ENCODE results near the gene FBXO40.

Gene FBXO40

GRCh38 chr3:121641127-121641526 lies 47.9 kb downstream of the FBXO40 start:
- no peaks in the 10 kb centered on the region for H3K4me1 ChIP-seq (ENCODE audit: insufficient read depth, low read length, poor library complexity, severe bottlenecking)
- H3K27me3 ChIP-seq (ENCODE audit: insufficient read depth, low read length, poor library complexity, severe bottlenecking) = no peaks in the 10 kb centered on the region
- H4K20me1 ChIP-seq (ENCODE audit: insufficient read depth, low read length, poor library complexity, severe bottlenecking) = peaks cover 4% of the 10 kb centered on the region
- no peak overlapping the region for H3K4me2 ChIP-seq (ENCODE audit: low read depth, low read length, poor library complexity, severe bottlenecking)
- H3K36me3 ChIP-seq (ENCODE audit: insufficient read depth, low read length) = peaks cover 83% of the 10 kb centered on the region
- no peaks in the 10 kb centered on the region for H3F3A ChIP-seq (ENCODE audit: low read depth)
- no peaks in the 10 kb centered on the region for H3K9me3 ChIP-seq (ENCODE audit: insufficient read depth, low read depth, low read length)
- H3K4me3 ChIP-seq (ENCODE audit: low read length, poor library complexity, severe bottlenecking) = no peak overlapping the region
- no peaks in the 10 kb centered on the region for H3K79me2 ChIP-seq (ENCODE audit: insufficient read depth, low read length)
- H3K9me2 ChIP-seq (replicated peaks; ENCODE audit: low read depth, low read length) = no peaks in the 10 kb centered on the region
- no peak overlapping the region for H2AFZ ChIP-seq (ENCODE audit: low read length)
- H3K9ac ChIP-seq (ENCODE audit: low read depth, low read length, poor library complexity, severe bottlenecking) = no peak overlapping the region
- TF ChIP-seq CTCF (conservative IDR thresholded peaks at IDR 0.05; ENCODE audit: low read length) (no peak), EZH2phosphoT487 (IDR thresholded peaks at IDR 0.05; ENCODE audit: borderline replicate concordance) (no peak)

- Histone ChIP-seq H3K79me2 (ENCODE audit: insufficient read depth, low read length) (no peaks in the 10 kb centered on the region), H3K36me3 (ENCODE audit: insufficient read depth, low read length) (peaks cover 71% of the 10 kb centered on the region)
These were observed 49.6 kb downstream of the FBXO40 start for GRCh38 chr3:121642601-121643314.

GRCh38 chr3:121645054-121645453 lies 51.9 kb downstream of the FBXO40 start:
- no peaks in the 10 kb centered on the region for H3K27me3 ChIP-seq (ENCODE audit: insufficient read depth, low read length, poor library complexity, severe bottlenecking)
- H3K9me3 ChIP-seq (ENCODE audit: insufficient read depth, low read depth, low read length) = no peaks in the 10 kb centered on the region
- no peaks in the 10 kb centered on the region for H3K4me1 ChIP-seq (ENCODE audit: insufficient read depth, low read length, poor library complexity, severe bottlenecking)
- no peak overlapping the region for H2AFZ ChIP-seq (ENCODE audit: low read length)
- no peak overlapping the region for H3K4me3 ChIP-seq (ENCODE audit: low read length, poor library complexity, severe bottlenecking)
- H3K36me3 ChIP-seq (ENCODE audit: insufficient read depth, low read length) = peaks cover 51% of the 10 kb centered on the region
- no peak overlapping the region for H3K4me2 ChIP-seq (ENCODE audit: low read depth, low read length, poor library complexity, severe bottlenecking)
- H3K9ac ChIP-seq (ENCODE audit: low read depth, low read length, poor library complexity, severe bottlenecking) = no peak overlapping the region
- no peaks in the 10 kb centered on the region for H3K9me2 ChIP-seq (replicated peaks; ENCODE audit: low read depth, low read length)
- no peaks in the 10 kb centered on the region for H3F3A ChIP-seq (ENCODE audit: low read depth)
- TF ChIP-seq CTCF (conservative IDR thresholded peaks at IDR 0.05; ENCODE audit: low read length) (no peak), EZH2phosphoT487 (IDR thresholded peaks at IDR 0.05; ENCODE audit: borderline replicate concordance) (no peak)
- H3K79me2 ChIP-seq (ENCODE audit: insufficient read depth, low read length) = no peaks in the 10 kb centered on the region
- no peaks in the 10 kb centered on the region for H4K20me1 ChIP-seq (ENCODE audit: insufficient read depth, low read length, poor library complexity, severe bottlenecking)

More at GRCh38 chr3:121642601-121643314, 49.6 kb downstream of the FBXO40 start:
- H3K27me3 ChIP-seq (ENCODE audit: insufficient read depth, low read length, poor library complexity, severe bottlenecking) = no peaks in the 10 kb centered on the region
- no peak overlapping the region for H3K4me2 ChIP-seq (ENCODE audit: low read depth, low read length, poor library complexity, severe bottlenecking)
- no peak for TF ChIP-seq CTCF (conservative IDR thresholded peaks at IDR 0.05; ENCODE audit: low read length)
- TF ChIP-seq EZH2phosphoT487 (IDR thresholded peaks at IDR 0.05; ENCODE audit: borderline replicate concordance) = no peak
- H4K20me1 ChIP-seq (ENCODE audit: insufficient read depth, low read length, poor library complexity, severe bottlenecking) = peaks cover 4% of the 10 kb centered on the region
- H3F3A ChIP-seq (ENCODE audit: low read depth) = no peaks in the 10 kb centered on the region
- no peaks in the 10 kb centered on the region for H3K4me1 ChIP-seq (ENCODE audit: insufficient read depth, low read length, poor library complexity, severe bottlenecking)
- H3K9me2 ChIP-seq (replicated peaks; ENCODE audit: low read depth, low read length) = no peaks in the 10 kb centered on the region
- H3K9me3 ChIP-seq (ENCODE audit: insufficient read depth, low read depth, low read length) = no peaks in the 10 kb centered on the region
- no peak overlapping the region for H3K9ac ChIP-seq (ENCODE audit: low read depth, low read length, poor library complexity, severe bottlenecking)
- H2AFZ ChIP-seq (ENCODE audit: low read length) = no peak overlapping the region
- no peak overlapping the region for H3K4me3 ChIP-seq (ENCODE audit: low read length, poor library complexity, severe bottlenecking)
